ENCODE results near the gene ANKRD13A.

The ANKRD13A gene

GRCh38 chr12:109998904-109999648 is at the start of gene ANKRD13A:
ANKRD13A (plus strand) TSS chr12:109999430; CDS start chr12:109999689, 259 bp downstream.
- peak; percentile 92 for DNase-seq (ENCODE audit: low read depth)

- DNase-seq (ENCODE audit: low read depth) = no peak
Observed at GRCh38 chr12:109950625-109951024, 48.6 kb upstream of the ANKRD13A start.

GRCh38 chr12:109951136-109951535 is 48.1 kb upstream of the ANKRD13A start:
- DNase-seq (ENCODE audit: low read depth) = peak; percentile 64

GRCh38 chr12:109951751-109952150 is 47.5 kb upstream of the ANKRD13A start:
- DNase-seq (ENCODE audit: low read depth) = no peak

- no peak for DNase-seq (ENCODE audit: low read depth)
Observed at GRCh38 chr12:109952160-109952858, 46.9 kb upstream of the ANKRD13A start.

- DNase-seq (ENCODE audit: low read depth) = no peak
Observed at GRCh38 chr12:109952873-109953272, 46.4 kb upstream of the ANKRD13A start.

- no peak for DNase-seq (ENCODE audit: low read depth)
Observed at GRCh38 chr12:109953656-109954055, 45.6 kb upstream of the ANKRD13A start.

- DNase-seq (ENCODE audit: low read depth) = no peak
Observed at GRCh38 chr12:109958374-109958773, 40.9 kb upstream of the ANKRD13A start.

GRCh38 chr12:109959411-109960093 is 39.7 kb upstream of the ANKRD13A start:
- no peak for DNase-seq (ENCODE audit: low read depth)

GRCh38 chr12:109961201-109961600 is 38.0 kb upstream of the ANKRD13A start:
- no peak for DNase-seq (ENCODE audit: low read depth)

- DNase-seq (ENCODE audit: low read depth) = no peak
Observed at GRCh38 chr12:109961612-109962011, 37.6 kb upstream of the ANKRD13A start.

GRCh38 chr12:109962398-109962797 is 36.8 kb upstream of the ANKRD13A start:
- DNase-seq (ENCODE audit: low read depth) = no peak

GRCh38 chr12:109963330-109963729 is 35.9 kb upstream of the ANKRD13A start:
- DNase-seq (ENCODE audit: low read depth) = no peak

- no peak for DNase-seq (ENCODE audit: low read depth)
Observed at GRCh38 chr12:109963743-109964429, 35.3 kb upstream of the ANKRD13A start.

- DNase-seq (ENCODE audit: low read depth) = no peak
Observed at GRCh38 chr12:109966546-109966945, 32.7 kb upstream of the ANKRD13A start.

- no peak for DNase-seq (ENCODE audit: low read depth)
Observed at GRCh38 chr12:109967383-109968031, 31.7 kb upstream of the ANKRD13A start.

GRCh38 chr12:109968032-109968420 is 31.2 kb upstream of the ANKRD13A start:
- DNase-seq (ENCODE audit: low read depth) = no peak

GRCh38 chr12:109968801-109969200 is 30.4 kb upstream of the ANKRD13A start:
- DNase-seq (ENCODE audit: low read depth) = no peak

- DNase-seq (ENCODE audit: low read depth) = no peak
Observed at GRCh38 chr12:109972821-109973220, 26.4 kb upstream of the ANKRD13A start.

GRCh38 chr12:109981311-109981710 is 17.9 kb upstream of the ANKRD13A start:
- no peak for DNase-seq (ENCODE audit: low read depth)

- DNase-seq (ENCODE audit: low read depth) = no peak
Observed at GRCh38 chr12:109982210-109982609, 17.0 kb upstream of the ANKRD13A start.

Data from GM04504 (cell line).